HL-60 (cell line): ENCODE measurements around the gene LEMD2.

Experiments
- DNase-seq, 2 experiments: peaks; one replicate each; pipeline ENCODE4 v3.0.0-alpha.2; 2010 to 2020; ENCODE audit warnings: low read depth in 1 of 2, low spot score in 1 of 2
- H3K27ac ChIP-seq: fragments of 250-450 bp; sonication (Bioruptor Pico); replicated peaks from 2 replicates; pipeline ENCODE4 v1.5.1; 2020; ENCODE audit warnings: mild to moderate bottlenecking, moderate library complexity
- H3K27me3 ChIP-seq: fragments of 250-450 bp; sonication (Bioruptor Pico); 2 replicates; pipeline ENCODE4 v1.5.1; 2021; ENCODE audit warnings: mild to moderate bottlenecking, moderate library complexity; ENCODE audit not compliant: insufficient read depth, poor library complexity, severe bottlenecking
- H3K4me3 ChIP-seq: replicated peaks from 2 replicates; pipeline ENCODE4 v1.5.1; 2011; ENCODE audit warnings: mild to moderate bottlenecking, control low read depth, low read length; ENCODE audit not compliant: insufficient read depth
- GABPA ChIP-seq: IDR thresholded peaks from 2 replicates; pipeline ENCODE4 v1.6.1; 2012; ENCODE audit warnings: low read depth
- POLR2AphosphoS5 ChIP-seq: IDR thresholded peaks from 2 replicates; pipeline ENCODE4 v1.6.1; 2012; ENCODE audit warnings: low read depth
- SPI1 ChIP-seq: IDR thresholded peaks from 2 replicates; pipeline ENCODE4 v1.6.1; 2012; ENCODE audit warnings: low read depth, mild to moderate bottlenecking, borderline replicate concordance
- TF ChIP-seq, protein P1 (sequence below): IDR thresholded peaks from 2 replicates; pipeline ENCODE4 v1.6.1; 2012; ENCODE audit warnings: low read depth; ENCODE audit not compliant: insufficient replicate concordance
- TF ChIP-seq, protein P2 (sequence below): IDR thresholded peaks from one replicate; pipeline ENCODE4 v1.5.1; 2011; ENCODE audit warnings: low read length, control low read depth, inconsistent platforms; ENCODE audit not compliant: insufficient read depth

LEMD2 gene

DNA sequence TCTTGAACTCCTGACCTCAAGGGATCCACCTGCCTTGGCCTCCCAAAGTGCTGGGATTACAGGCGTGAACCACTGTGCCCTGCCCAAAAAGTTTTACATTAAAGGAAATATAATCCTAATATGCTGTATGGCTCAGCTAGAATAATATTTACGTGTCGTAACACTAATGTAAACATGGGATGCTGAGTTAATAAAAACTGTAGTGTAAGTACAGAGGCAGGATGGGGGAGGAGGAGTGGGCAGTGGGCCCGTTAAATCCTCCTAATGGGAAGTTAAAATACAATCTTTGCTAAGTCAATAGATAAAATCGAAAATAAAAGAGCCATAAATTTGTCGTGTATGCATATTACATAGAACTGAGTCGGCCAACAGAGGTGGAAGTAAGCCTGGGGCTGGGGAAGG is 30.1 kb downstream of the LEMD2 start:
- DNase-seq, result no peak
- Histone ChIP-seq H3K4me3 (no peak overlapping the region), H3K27me3 (peaks cover 9% of the 10 kb centered on the region), H3K27ac (no peak overlapping the region)
- no peak for TF ChIP-seq SPI1
- TF ChIP-seq, protein P1, sequence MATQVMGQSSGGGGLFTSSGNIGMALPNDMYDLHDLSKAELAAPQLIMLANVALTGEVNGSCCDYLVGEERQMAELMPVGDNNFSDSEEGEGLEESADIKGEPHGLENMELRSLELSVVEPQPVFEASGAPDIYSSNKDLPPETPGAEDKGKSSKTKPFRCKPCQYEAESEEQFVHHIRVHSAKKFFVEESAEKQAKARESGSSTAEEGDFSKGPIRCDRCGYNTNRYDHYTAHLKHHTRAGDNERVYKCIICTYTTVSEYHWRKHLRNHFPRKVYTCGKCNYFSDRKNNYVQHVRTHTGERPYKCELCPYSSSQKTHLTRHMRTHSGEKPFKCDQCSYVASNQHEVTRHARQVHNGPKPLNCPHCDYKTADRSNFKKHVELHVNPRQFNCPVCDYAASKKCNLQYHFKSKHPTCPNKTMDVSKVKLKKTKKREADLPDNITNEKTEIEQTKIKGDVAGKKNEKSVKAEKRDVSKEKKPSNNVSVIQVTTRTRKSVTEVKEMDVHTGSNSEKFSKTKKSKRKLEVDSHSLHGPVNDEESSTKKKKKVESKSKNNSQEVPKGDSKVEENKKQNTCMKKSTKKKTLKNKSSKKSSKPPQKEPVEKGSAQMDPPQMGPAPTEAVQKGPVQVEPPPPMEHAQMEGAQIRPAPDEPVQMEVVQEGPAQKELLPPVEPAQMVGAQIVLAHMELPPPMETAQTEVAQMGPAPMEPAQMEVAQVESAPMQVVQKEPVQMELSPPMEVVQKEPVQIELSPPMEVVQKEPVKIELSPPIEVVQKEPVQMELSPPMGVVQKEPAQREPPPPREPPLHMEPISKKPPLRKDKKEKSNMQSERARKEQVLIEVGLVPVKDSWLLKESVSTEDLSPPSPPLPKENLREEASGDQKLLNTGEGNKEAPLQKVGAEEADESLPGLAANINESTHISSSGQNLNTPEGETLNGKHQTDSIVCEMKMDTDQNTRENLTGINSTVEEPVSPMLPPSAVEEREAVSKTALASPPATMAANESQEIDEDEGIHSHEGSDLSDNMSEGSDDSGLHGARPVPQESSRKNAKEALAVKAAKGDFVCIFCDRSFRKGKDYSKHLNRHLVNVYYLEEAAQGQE, result no peak
- TF ChIP-seq POLR2AphosphoS5, result no peak
- no peak for TF ChIP-seq GABPA
- TF ChIP-seq, protein P2, sequence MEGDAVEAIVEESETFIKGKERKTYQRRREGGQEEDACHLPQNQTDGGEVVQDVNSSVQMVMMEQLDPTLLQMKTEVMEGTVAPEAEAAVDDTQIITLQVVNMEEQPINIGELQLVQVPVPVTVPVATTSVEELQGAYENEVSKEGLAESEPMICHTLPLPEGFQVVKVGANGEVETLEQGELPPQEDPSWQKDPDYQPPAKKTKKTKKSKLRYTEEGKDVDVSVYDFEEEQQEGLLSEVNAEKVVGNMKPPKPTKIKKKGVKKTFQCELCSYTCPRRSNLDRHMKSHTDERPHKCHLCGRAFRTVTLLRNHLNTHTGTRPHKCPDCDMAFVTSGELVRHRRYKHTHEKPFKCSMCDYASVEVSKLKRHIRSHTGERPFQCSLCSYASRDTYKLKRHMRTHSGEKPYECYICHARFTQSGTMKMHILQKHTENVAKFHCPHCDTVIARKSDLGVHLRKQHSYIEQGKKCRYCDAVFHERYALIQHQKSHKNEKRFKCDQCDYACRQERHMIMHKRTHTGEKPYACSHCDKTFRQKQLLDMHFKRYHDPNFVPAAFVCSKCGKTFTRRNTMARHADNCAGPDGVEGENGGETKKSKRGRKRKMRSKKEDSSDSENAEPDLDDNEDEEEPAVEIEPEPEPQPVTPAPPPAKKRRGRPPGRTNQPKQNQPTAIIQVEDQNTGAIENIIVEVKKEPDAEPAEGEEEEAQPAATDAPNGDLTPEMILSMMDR, result no peak

DNA sequence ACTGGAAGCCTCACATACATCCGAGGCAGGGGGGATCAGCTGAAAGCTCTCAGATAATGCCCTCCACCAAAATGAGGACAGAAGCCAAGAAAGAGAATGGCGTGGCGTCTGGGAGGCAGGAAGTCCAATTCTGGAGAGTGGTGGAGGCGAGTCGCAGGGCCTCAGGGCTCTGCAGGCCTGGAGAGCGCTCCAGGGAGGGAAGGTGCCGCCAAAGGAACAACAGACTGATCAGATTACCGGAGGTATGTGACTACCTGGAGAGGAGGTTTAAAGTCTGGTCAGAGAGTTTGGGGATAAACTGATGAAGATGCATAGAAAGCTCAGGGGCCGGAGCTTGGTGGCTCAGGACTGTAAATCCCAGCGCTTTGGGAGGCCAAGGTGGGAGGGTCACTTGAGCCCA is 31.0 kb downstream of the LEMD2 start:
- H3K27ac ChIP-seq, result no peak overlapping the region
- peaks cover 9% of the 10 kb centered on the region for H3K27me3 ChIP-seq
- no peak for TF ChIP-seq SPI1
- TF ChIP-seq, protein P2, result no peak
- no peak overlapping the region for H3K4me3 ChIP-seq
- DNase-seq, result no peak

DNA sequence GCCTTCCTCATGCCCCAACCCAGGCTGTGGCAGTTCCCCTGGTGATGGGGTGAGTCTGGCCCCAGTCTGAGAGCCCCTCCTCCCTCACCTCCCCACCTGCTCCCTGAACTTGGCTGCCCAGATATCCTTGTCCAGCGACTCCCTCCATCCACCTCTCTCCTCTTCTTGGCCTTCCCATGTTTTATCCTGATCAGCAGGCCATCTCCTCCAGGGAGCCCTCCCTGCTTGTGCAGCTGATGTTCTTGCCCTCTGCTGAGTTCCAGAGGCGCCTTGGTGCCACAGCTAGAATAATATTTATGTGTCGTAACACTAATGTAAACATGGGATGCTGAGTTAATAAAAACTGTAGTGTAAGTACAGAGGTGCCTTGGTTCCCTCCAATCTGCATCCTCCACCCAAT is 31.8 kb downstream of the LEMD2 start:
- no peak for DNase-seq
- Histone ChIP-seq H3K4me3 (no peak overlapping the region), H3K27me3 (peaks cover 9% of the 10 kb centered on the region), H3K27ac (no peak overlapping the region)
- TF ChIP-seq, protein P1, result no peak
- TF ChIP-seq POLR2AphosphoS5 (no peak), SPI1 (no peak), GABPA (no peak)
- TF ChIP-seq, protein P2, result no peak

DNA sequence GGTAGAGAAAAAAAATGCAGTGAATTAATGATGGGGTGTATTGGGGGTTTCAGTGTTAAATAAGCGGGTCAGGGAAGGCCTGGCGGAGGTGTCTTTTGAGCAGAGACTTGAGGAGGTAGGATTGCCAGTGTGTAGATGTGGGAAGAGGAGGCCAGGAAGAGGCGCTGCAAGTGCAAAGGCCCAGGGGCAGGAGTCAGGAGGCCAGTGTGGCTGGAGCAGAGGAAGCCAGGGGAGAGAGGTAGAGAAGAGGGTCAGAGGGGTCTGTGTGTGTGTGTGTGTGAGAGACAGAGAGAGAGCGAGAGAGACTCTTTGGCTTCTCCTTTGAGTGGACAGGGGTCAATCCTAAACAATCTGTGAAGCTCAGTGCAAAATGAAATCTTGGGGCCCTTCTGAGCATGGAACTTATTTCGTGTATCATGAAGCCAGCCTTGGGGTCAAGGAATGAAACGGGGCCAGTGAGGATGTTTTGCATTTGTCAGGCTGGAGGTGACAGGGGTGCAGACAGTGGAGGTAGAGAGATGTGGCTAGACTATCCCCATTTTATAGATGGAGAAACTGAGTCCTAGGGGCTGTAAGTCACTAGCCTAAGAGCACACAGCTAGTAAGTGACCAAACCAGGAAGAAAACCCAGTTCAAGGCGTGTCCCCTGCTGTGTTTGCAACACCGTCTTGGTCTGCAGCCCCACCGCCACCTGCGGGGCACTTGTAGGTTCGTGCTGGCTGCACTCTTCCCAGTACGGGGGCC is 32.5 kb downstream of the LEMD2 start:
- Histone ChIP-seq H3K27ac (no peak overlapping the region), H3K27me3 (peaks cover 9% of the 10 kb centered on the region)

More for the DNA sequence above, 32.5 kb downstream of the LEMD2 start:
- TF ChIP-seq, protein P2, result no peak
- TF ChIP-seq GABPA (no peak), POLR2AphosphoS5 (no peak), SPI1 (no peak)
- TF ChIP-seq, protein P1, result no peak
- H3K4me3 ChIP-seq, result no peak overlapping the region
- no peak for DNase-seq
